GM12891 (cell line): ENCODE data around the gene CARD11.

Experiments
- POLR2AphosphoS5 ChIP-seq: IDR thresholded peaks from 2 replicates; pipeline ENCODE4 v1.6.1; 2011; ENCODE audit warnings: low read depth, low read length, control low read depth
- SPI1 ChIP-seq: IDR thresholded peaks from 2 replicates; pipeline ENCODE4 v1.6.1; 2011; ENCODE audit warnings: low read depth, low read length, control low read depth

DNA sequence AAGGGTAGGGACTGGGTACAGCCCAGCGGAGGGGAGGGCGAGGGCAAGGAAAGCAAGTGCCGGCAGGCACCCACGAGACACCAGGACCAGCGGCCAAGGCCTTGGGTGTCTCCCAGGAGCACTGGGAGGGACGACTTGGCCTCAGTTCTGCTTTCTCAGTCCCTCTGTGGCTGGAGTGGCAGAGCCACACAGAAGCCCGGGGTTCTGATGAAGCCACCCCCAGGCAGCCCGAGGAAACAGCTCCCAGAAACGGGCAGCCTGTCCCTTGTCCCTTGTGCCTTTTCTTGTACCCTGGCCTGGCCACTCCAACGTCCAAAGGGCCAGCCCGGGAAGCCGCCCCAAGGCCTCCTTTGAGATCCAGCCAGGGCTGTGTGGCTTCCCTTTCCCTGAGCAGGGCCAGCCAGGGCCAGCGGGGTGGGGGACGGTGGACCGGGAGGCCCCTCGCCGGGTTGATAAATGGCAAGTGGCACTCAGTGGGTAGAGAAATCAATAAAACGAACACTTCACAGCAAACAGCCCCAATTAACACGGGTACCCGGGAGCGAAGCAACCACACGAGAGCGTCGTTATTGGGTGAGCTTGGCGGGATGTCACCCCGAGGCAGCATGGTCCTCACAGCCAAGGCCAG lies 129.8 kb downstream of the CARD11 start:
- TF ChIP-seq SPI1 (no peak), POLR2AphosphoS5 (no peak)
